ENCODE measurements around the gene RPRD1B.

Gene RPRD1B

GRCh38 chr20:38031957-38032356, 1.6 kb upstream of the RPRD1B start:
- Histone ChIP-seq H3K9me3 (no peaks in the 10 kb centered on the region), H3K27me3 (no peaks in the 10 kb centered on the region), H3K4me1 (no peaks in the 10 kb centered on the region; the same call in 1 of the 2 replicates), H3K36me3 (peaks cover 18% of the 10 kb centered on the region), H3K4me3 (ENCODE audit: low read depth, low read length) (no peak overlapping the region)
- no peak for TF ChIP-seq CTCF (IDR thresholded peaks at IDR 0.05; ENCODE audit: low read depth, low read length)
- DNase-seq, result no peak

- no peak for DNase-seq
- H3K4me1 ChIP-seq, result no peaks in the 10 kb centered on the region; the same call in 1 of the 2 replicates
- no peaks in the 10 kb centered on the region for H3K9me3 ChIP-seq
- H3K4me3 ChIP-seq (ENCODE audit: low read depth, low read length), result peak overlapping the region; percentile 98
- H3K36me3 ChIP-seq, result peaks cover 23% of the 10 kb centered on the region
- no peak for TF ChIP-seq CTCF (IDR thresholded peaks at IDR 0.05; ENCODE audit: low read depth, low read length)
- no peaks in the 10 kb centered on the region for H3K27me3 ChIP-seq
Observed at GRCh38 chr20:38032585-38033329, 789 bp upstream of the RPRD1B start.

GRCh38 chr20:38034108-38034649, 633 bp downstream of the RPRD1B start:
- H3K9me3 ChIP-seq, result no peaks in the 10 kb centered on the region
- TF ChIP-seq CTCF (IDR thresholded peaks at IDR 0.05; ENCODE audit: low read depth, low read length), result no peak
- peaks cover 24% of the 10 kb centered on the region for H3K36me3 ChIP-seq
- no peaks in the 10 kb centered on the region; the same call in 1 of the 2 replicates for H3K4me1 ChIP-seq
- no peak for DNase-seq
- H3K27me3 ChIP-seq, result no peaks in the 10 kb centered on the region
- H3K4me3 ChIP-seq (ENCODE audit: low read depth, low read length), result peak overlapping the region; percentile 98

- Histone ChIP-seq H3K27me3 (no peaks in the 10 kb centered on the region), H3K36me3 (peaks cover 26% of the 10 kb centered on the region), H3K4me1 (no peaks in the 10 kb centered on the region; the same call in 1 of the 2 replicates), H3K4me3 (ENCODE audit: low read depth, low read length) (peak overlapping the region; percentile 98), H3K9me3 (no peaks in the 10 kb centered on the region)
- no peak for TF ChIP-seq CTCF (IDR thresholded peaks at IDR 0.05; ENCODE audit: low read depth, low read length)
- no peak for DNase-seq
Observed at GRCh38 chr20:38034961-38035360, 1.4 kb downstream of the RPRD1B start.

GRCh38 chr20:38036366-38036765, 2.8 kb downstream of the RPRD1B start:
- Histone ChIP-seq H3K27me3 (no peaks in the 10 kb centered on the region), H3K36me3 (peaks cover 39% of the 10 kb centered on the region), H3K4me3 (ENCODE audit: low read depth, low read length) (no peak overlapping the region), H3K9me3 (no peaks in the 10 kb centered on the region), H3K4me1 (no peaks in the 10 kb centered on the region; the same call in 1 of the 2 replicates)
- TF ChIP-seq CTCF (IDR thresholded peaks at IDR 0.05; ENCODE audit: low read depth, low read length), result no peak
- DNase-seq, result no peak

- no peak for TF ChIP-seq CTCF (IDR thresholded peaks at IDR 0.05; ENCODE audit: low read depth, low read length)
- DNase-seq, result no peak
- Histone ChIP-seq H3K9me3 (no peaks in the 10 kb centered on the region), H3K4me3 (ENCODE audit: low read depth, low read length) (no peak overlapping the region), H3K36me3 (peaks cover 58% of the 10 kb centered on the region), H3K4me1 (no peaks in the 10 kb centered on the region), H3K27me3 (no peaks in the 10 kb centered on the region)
Observed at GRCh38 chr20:38040276-38040675, 6.7 kb downstream of the RPRD1B start.
